Natural killer cell (primary cell): ENCODE measurements around the gene LILRA6. TPM values are rescaled to one million over a fixed set of nuclear protein-coding genes. Genes with fewer than 3 reads are reported as not detected.
A peak's percentile ranks its signal among the peaks of the same experiment; 100 is the strongest.
"Not testable (repeated sequence)": the region's sequence is repeated elsewhere in the genome, so short reads cannot be mapped to it uniquely, and the experiment has no call there.

Experiments used
- ATAC-seq, 3 donors: fragments of 150-1000 bp in 2 of 3; fragments of 200-7000 bp in 1 of 3; cut with Tn5 transposase; 1 replicate in 1 of 3; 2 replicates in 2 of 3; pipeline ENCODE4 v1.10.0; 2021; ENCODE audit warnings: mild to moderate bottlenecking in 2 of 3, moderate library complexity in 2 of 3
- DNase-seq, 2 donors: peaks; one replicate each; pipeline versions ENCODE4 v3.0.0 to v3.0.0-alpha.2; 2013 to 2021; ENCODE audit warnings: mixed read lengths in 1 of 2
- H3K27ac ChIP-seq: one replicate; pipeline ENCODE4 v1.5.1; 2013; ENCODE audit warnings: mild to moderate bottlenecking, low read length
- H3K27me3 ChIP-seq: one replicate; pipeline ENCODE4 v1.6.1; 2013; ENCODE audit warnings: low read length; ENCODE audit not compliant: control insufficient read depth, insufficient read depth
- H3K36me3 ChIP-seq: one replicate; pipeline ENCODE4 v1.6.1; 2013; ENCODE audit warnings: low read length; ENCODE audit not compliant: control insufficient read depth, insufficient read depth
- H3K4me1 ChIP-seq: one replicate; pipeline ENCODE4 v1.6.1; 2013; ENCODE audit warnings: low read length; ENCODE audit not compliant: control insufficient read depth, insufficient read depth
- H3K4me3 ChIP-seq: one replicate; pipeline ENCODE4 v1.5.1; 2013; ENCODE audit warnings: low read length
- H3K9me3 ChIP-seq: one replicate; pipeline ENCODE4 v1.6.1; 2013; ENCODE audit warnings: low read length; ENCODE audit not compliant: control insufficient read depth, insufficient read depth
- H3K27ac Mint-ChIP-seq, 2 donors: one replicate each; pipeline ENCODE4 v1.8.0; 2022; ENCODE audit warnings: mild to moderate bottlenecking in 2 of 2, mixed read lengths in 2 of 2, moderate library complexity in 1 of 2
- H3K27me3 Mint-ChIP-seq, 2 donors: one replicate each; pipeline ENCODE4 v1.8.0; 2022; ENCODE audit warnings: low read depth in 2 of 2, mixed read lengths in 2 of 2
- H3K36me3 Mint-ChIP-seq: one replicate; pipeline ENCODE4 v1.8.0; 2022; ENCODE audit warnings: mixed read lengths
- H3K4me1 Mint-ChIP-seq, 2 donors: one replicate each; pipeline ENCODE4 v1.8.0; 2022; ENCODE audit warnings: mixed read lengths in 2 of 2
- H3K4me3 Mint-ChIP-seq: one replicate; pipeline ENCODE4 v1.8.0; 2022; ENCODE audit warnings: mild to moderate bottlenecking, moderate library complexity, mixed read lengths
- H3K9me3 Mint-ChIP-seq, 2 donors: one replicate each; pipeline ENCODE4 v1.8.0; 2022; ENCODE audit warnings: mixed read lengths in 2 of 2
- WGBS: methylation state at CpG from one replicate; pipeline ENCODE4 v1.1.7; 2013; ENCODE audit warnings: missing lambda C conversion rate; ENCODE audit not compliant: insufficient coverage; 5-methylcytosine and 5-hydroxymethylcytosine counted together
- intact Hi-C: fragments of 100-400 bp; cut with micrococcal nuclease; formaldehyde crosslinking; loops from one replicate; pipeline ENCODE4 v1.14.2; 2022
- total RNA-seq, 4 donors: library from RNA; stranded (reverse); fragments of 120-200 nt in 1 of 4; gene quantifications; one replicate each; pipeline versions ENCODE4 v1.2.3 to v1.2.4, GENCODE V29; 2013 to 2022
- TF ChIP-seq, protein P1 (sequence below): fragments of 200-600 bp; IDR thresholded peaks from one replicate; pipeline ENCODE4 v1.8.0; 2022; ENCODE audit warnings: antibody characterized with exemption

The LILRA6 gene
- total RNA-seq, 3 donors from 2014 or later (not counting 1 experiment from before 2014, with no cell fraction given), result 2.1 to 2.6 (median 2.1) TPM

- Mint-ChIP-seq H3K27ac (no peak overlapping the region), H3K27me3 (peaks cover 11 to 12% of the 10 kb centered on the region in 2 donors)
Observed at GRCh38 chr19:54218960-54219661, 23.5 kb downstream of the LILRA6 start.

DNA sequence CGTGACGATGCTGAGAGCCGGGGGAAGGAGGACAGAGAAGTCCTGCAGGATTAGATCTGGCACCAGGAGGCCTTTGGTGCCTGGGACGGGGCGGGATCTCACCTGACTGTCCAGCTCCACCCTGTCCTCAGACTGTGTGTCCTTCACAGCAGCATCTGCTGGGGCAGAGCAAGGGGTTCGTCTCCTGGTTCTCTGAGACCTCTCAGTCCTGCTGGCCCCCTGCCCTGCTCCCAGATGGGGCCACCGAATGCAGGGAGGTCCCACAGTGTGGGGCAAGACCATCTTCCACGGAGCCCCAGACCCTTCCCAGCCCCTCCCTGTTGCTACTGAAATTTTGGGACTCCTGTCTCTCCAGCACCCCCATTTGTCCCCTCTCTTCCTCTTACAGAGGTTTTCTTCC is 24.3 kb downstream of the LILRA6 start:
- Mint-ChIP-seq H3K9me3 (no peaks in the 10 kb centered on the region), H3K27ac (peak overlapping the region in 1 of 2 donors; percentile 35), H3K27me3 (peaks cover 5 to 7% of the 10 kb centered on the region in 2 donors), H3K4me3 (no peak overlapping the region), H3K36me3 (no peaks in the 10 kb centered on the region), H3K4me1 (peaks cover 0 to 3% of the 10 kb centered on the region in 2 donors)
- intact Hi-C loops, result no loop called here
- Histone ChIP-seq H3K27me3 (no peaks in the 10 kb centered on the region), H3K9me3 (no peaks in the 10 kb centered on the region), H3K4me1 (peaks cover 10% of the 10 kb centered on the region), H3K36me3 (peaks cover 6% of the 10 kb centered on the region), H3K27ac (no peak overlapping the region), H3K4me3 (no peak overlapping the region)
- ATAC-seq (no peak), DNase-seq (no peak)
- TF ChIP-seq, protein P1, sequence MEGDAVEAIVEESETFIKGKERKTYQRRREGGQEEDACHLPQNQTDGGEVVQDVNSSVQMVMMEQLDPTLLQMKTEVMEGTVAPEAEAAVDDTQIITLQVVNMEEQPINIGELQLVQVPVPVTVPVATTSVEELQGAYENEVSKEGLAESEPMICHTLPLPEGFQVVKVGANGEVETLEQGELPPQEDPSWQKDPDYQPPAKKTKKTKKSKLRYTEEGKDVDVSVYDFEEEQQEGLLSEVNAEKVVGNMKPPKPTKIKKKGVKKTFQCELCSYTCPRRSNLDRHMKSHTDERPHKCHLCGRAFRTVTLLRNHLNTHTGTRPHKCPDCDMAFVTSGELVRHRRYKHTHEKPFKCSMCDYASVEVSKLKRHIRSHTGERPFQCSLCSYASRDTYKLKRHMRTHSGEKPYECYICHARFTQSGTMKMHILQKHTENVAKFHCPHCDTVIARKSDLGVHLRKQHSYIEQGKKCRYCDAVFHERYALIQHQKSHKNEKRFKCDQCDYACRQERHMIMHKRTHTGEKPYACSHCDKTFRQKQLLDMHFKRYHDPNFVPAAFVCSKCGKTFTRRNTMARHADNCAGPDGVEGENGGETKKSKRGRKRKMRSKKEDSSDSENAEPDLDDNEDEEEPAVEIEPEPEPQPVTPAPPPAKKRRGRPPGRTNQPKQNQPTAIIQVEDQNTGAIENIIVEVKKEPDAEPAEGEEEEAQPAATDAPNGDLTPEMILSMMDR, result no peak
- 87% methylated on average over 8 of the region's 8 CpGs for whole genome bisulfite sequencing

More at GRCh38 chr19:54218960-54219661, 23.5 kb downstream of the LILRA6 start:
- Histone ChIP-seq H3K36me3 (peaks cover 6% of the 10 kb centered on the region), H3K4me1 (peaks cover 16% of the 10 kb centered on the region), H3K4me3 (no peak overlapping the region), H3K27ac (no peak overlapping the region), H3K9me3 (no peaks in the 10 kb centered on the region), H3K27me3 (no peaks in the 10 kb centered on the region)
- ATAC-seq (no peak), DNase-seq (no peak)
- TF ChIP-seq, protein P1, result no peak
- Mint-ChIP-seq H3K9me3 (no peaks in the 10 kb centered on the region), H3K4me3 (no peak overlapping the region), H3K36me3 (no peaks in the 10 kb centered on the region), H3K4me1 (peaks cover 0 to 7% of the 10 kb centered on the region in 2 donors)
- 95% methylated on average over 27 of the region's 27 CpGs for WGBS
- intact Hi-C loops, result no loop called here

- H3K9me3 ChIP-seq, ATAC-seq, H3K27ac ChIP-seq, H3K36me3 Mint-ChIP-seq, H3K36me3 ChIP-seq, DNase-seq, H3K4me3 Mint-ChIP-seq, H3K27me3 ChIP-seq, H3K27me3 Mint-ChIP-seq, H3K4me1 Mint-ChIP-seq, H3K9me3 Mint-ChIP-seq, intact Hi-C loops, H3K4me3 ChIP-seq, H3K4me1 ChIP-seq: not testable (repeated sequence)
- H3K27ac Mint-ChIP-seq, result peak overlapping the region in 1 of 2 donors; percentile 35
- 85% methylated on average over 15 of the region's 20 CpGs for WGBS
Observed at GRCh38 chr19:54217517-54218247, 24.9 kb downstream of the LILRA6 start.

GRCh38 chr19:54216869-54217268 is 25.7 kb downstream of the LILRA6 start:
- no peaks in the 10 kb centered on the region for H3K27me3 ChIP-seq
- Mint-ChIP-seq H3K9me3 (no peaks in the 10 kb centered on the region), H3K36me3 (no peaks in the 10 kb centered on the region), H3K4me3 (no peak overlapping the region), H3K4me1 (no peaks in the 10 kb centered on the region), H3K27ac (no peak overlapping the region), H3K27me3 (peaks cover 0 to 6% of the 10 kb centered on the region in 2 donors)
- H3K4me1 ChIP-seq, result peaks cover 2% of the 10 kb centered on the region
- WGBS, result 89% methylated on average over 9 of the region's 9 CpGs
- TF ChIP-seq, protein P1, result no peak
- H3K9me3 ChIP-seq, result no peaks in the 10 kb centered on the region
- H3K4me3 ChIP-seq, result no peak overlapping the region
- DNase-seq (no peak), ATAC-seq (no peak)
- intact Hi-C loops, result no loop called here
- no peak overlapping the region for H3K27ac ChIP-seq
- H3K36me3 ChIP-seq, result peaks cover 6% of the 10 kb centered on the region

DNA sequence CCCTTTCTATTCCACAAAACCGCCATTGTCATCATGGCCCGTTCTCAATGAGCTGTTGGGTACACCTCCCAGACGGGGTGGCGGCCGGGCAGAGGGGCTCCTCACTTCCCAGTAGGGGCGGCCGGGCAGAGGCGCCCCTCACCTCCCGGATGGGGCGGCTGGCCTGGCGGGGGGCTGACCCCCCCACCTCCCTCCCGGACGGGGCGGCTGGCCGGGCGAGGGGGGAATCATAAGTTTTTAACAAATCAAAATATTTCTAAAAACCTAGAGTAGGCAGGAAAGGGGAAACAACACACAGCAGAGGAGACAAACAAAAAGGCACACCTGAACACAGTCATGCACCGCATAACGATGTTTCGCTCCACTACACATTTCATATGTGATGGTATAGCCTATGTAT is 27.9 kb downstream of the LILRA6 start:
- H3K36me3 ChIP-seq, H3K27ac ChIP-seq, H3K27me3 Mint-ChIP-seq, H3K36me3 Mint-ChIP-seq, ATAC-seq, H3K27ac Mint-ChIP-seq, H3K9me3 Mint-ChIP-seq, H3K27me3 ChIP-seq, H3K4me3 Mint-ChIP-seq, DNase-seq, H3K9me3 ChIP-seq, H3K4me3 ChIP-seq, intact Hi-C loops: not testable (repeated sequence)
- peaks cover 15 to 16% of the 10 kb centered on the region in 2 donors for H3K4me1 Mint-ChIP-seq
- H3K4me1 ChIP-seq, result peaks cover 24% of the 10 kb centered on the region
- 97% methylated on average over 13 of the region's 19 CpGs for WGBS
